HG03432 (cell line): Measurements from ENCODE around the gene ARHGDIG.

ENCODE experiments used
- ATAC-seq: cut with Tn5 transposase; IDR thresholded peaks from one replicate; pipeline ENCODE4 v1.9.1; 2021; ENCODE audit warnings: mild to moderate bottlenecking, moderate library complexity; ENCODE audit not compliant: unreplicated experiment

Gene ARHGDIG

GRCh38 chr16:293043-293775, 12.8 kb downstream of the ARHGDIG start:
- ATAC-seq = no peak

GRCh38 chr16:296276-296675, 15.9 kb downstream of the ARHGDIG start:
- no peak for ATAC-seq

DNA sequence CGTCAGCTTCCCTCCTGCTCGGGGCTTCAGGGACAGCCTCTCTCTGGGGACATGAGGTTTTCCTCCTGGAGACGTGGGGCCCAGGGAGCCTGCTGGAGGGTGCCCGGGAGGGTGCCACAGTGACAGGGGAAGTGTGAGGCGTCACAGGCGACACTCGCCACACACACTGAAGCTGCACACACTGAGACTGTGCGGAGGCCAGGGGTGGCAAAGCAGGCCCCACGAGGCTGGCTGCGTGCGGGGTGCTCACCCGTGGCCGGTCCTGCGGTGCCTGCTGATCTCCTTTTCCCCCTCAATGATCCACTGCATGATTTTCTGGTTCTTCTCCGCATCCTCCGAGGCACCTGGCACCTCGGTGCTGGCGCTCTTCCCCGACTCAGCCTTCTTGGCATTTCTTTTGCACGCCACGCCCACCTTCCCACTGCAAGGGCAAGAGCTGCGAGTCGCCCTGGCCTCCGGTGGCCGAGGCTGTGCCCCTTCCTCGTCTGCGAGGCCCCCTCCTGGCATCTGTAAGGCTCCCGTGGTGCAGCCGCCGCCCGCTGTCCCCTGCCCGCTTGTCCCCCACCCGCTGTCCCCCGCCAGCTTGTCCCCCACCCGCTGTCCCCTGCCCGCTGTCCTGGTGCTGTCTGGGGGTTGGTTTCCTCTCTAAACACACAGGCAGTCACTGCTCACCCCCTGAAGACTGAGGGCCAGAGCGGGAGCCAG, 16.6 kb downstream of the ARHGDIG start:
- ATAC-seq = no peak

- ATAC-seq = no peak
Measured at GRCh38 chr16:297832-298231, 17.4 kb downstream of the ARHGDIG start.

DNA sequence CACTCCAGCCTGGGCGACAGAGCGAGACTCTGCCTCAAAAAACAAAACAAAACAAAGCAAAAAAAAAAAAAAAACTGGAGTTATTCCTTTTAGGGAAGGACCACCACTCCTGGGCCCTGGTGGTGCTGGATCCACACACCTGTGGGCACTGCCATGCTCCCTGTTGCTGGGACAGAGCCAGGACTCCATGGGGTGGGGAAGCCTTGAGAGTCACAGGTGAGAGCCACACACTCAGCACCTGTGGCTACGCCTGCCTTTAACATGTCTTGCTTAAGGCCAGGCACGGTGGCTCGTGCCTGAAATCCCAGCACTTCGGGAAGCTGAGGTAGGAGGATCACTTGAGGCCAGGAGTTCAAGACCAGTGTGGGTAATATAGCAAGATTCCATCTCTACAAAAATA, 20.8 kb downstream of the ARHGDIG start:
- no peak for ATAC-seq

GRCh38 chr16:301950-302349, 21.6 kb downstream of the ARHGDIG start:
- ATAC-seq = no peak

- ATAC-seq = no peak
Measured at GRCh38 chr16:303760-304505, 23.5 kb downstream of the ARHGDIG start.

GRCh38 chr16:305916-306626, 25.7 kb downstream of the ARHGDIG start:
- ATAC-seq = no peak

DNA sequence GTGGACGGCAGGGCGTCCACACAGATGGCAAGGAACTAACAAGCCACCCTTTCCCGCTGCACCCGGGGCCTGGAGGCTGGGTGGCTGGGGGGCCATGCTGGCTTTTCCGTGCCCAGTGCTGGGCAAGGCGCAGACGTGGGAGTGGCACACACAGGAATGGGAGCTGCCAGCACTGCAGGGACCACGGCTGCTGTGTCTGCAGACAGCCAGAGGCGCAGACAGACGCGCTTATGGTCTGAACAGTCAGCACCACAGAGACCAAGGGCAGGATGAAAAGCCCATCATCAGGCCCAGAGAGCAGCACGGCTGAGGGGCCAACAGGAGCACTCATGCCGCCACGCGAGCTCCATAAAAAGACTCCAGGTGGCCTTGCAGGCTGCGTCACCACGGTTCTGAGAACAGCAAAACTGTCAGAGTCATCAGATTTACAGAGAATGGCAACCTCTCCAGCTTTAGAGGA, 26.6 kb downstream of the ARHGDIG start:
- ATAC-seq = no peak

DNA sequence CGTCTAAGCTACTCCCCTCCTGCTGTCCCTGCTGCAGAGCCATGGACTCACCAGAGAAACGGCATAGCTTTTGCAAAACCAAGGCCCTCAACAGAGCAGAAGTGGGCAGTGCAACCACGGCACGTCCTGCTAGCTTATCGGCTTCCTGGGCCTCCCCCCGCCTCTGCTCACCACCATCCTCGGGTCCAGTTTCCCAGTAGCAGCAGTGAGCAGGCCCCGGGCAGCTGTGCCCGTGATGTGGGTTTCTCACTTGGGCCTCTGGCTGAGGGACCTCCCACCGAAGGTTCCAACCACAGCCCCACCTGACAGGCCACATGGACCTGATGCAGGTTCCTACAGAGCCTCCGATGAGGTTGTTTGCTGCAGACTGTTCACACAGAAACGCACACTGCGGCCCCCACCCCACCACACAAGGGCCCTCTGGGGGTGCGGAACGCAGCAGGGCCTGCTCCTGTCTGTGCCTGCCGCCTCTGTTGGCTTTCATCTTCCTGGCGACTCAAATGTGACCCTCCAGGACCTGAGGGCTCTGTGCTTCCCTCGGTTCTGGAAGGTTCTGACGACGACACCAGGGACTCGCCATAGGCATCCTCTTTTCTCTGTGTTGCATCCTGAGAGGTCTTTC, 27.4 kb downstream of the ARHGDIG start:
- no peak for ATAC-seq

GRCh38 chr16:309476-309875, 29.1 kb downstream of the ARHGDIG start:
- ATAC-seq = no peak

DNA sequence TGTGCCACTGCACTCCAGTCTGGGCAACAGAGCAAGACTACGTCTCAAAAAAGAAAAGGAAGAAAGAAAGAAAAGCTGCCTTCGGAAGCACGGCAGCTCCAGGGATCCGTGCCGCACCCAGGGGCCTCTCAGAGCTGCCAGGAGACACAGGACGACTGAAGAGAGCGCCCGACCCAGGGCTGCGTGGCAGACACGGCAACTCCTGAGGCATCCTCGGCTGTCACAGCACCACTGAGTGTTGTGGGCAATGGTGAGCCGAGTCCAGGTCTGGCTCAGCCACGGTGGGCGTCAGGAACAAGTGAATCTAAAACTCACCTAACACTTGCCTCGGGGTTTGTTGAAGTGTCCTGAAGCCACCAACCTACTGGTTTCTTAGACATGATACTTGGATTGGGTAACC, 31.3 kb downstream of the ARHGDIG start:
- no peak for ATAC-seq

DNA sequence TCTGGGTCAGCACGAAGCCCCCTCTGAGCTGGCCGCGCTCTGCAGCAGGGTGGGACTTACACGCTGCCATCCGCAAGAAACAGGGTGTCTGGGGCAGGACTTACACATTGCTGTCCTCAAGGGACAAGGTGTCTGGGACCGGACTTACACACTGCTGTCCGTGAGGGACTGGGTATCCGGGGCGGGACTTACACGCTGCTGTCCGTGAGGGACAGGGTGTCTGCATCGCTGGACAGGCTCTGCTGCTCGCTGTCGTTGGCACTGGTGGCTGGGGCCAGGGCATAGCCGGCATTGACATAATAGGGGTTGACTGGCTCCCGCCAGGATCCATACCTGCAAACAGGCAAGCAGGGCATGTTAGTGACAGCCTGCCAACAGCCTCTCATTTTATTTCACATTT, 34.0 kb downstream of the ARHGDIG start:
- no peak for ATAC-seq

GRCh38 chr16:314795-315299, 34.5 kb downstream of the ARHGDIG start:
- ATAC-seq = no peak

GRCh38 chr16:316741-317464, 36.5 kb downstream of the ARHGDIG start:
- no peak for ATAC-seq

DNA sequence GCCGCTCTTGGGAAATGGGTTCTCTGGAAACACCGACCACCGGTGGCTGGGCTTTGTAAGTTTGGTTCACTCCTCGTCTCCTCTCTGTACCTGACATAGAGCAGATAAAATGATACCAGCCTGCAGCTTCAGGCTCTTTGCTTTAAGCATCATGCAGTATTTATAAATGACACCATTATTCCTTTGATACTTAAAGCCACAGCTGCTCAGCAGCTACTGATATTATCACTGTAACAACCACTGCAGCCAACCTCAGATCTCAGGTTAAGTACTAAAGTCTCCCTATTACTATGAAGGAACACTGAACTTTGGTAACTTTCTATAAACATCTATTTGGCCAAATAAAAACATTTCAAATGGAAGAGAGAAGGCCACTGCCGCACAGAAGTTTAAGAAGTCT, 37.2 kb downstream of the ARHGDIG start:
- no peak for ATAC-seq

GRCh38 chr16:318628-319027, 38.2 kb downstream of the ARHGDIG start:
- ATAC-seq = no peak

DNA sequence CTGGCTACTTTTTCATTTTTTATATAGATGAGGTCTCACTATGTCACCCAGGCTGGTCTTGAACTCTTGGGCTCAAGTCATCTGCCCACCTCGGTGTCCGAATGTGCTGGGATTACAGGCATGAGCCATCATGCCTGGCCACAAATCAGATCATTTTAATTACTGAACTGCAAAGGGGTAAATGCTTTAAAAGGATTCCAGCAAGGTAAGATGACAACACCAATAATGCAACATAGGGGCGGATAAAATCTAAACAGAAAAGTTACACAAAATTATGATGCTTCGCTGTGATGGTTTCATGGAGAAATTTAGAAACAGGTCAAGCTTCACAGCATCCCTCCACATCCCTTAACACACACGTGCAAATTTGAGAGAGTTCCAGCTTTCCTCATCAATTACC, 39.8 kb downstream of the ARHGDIG start:
- ATAC-seq = no peak

DNA sequence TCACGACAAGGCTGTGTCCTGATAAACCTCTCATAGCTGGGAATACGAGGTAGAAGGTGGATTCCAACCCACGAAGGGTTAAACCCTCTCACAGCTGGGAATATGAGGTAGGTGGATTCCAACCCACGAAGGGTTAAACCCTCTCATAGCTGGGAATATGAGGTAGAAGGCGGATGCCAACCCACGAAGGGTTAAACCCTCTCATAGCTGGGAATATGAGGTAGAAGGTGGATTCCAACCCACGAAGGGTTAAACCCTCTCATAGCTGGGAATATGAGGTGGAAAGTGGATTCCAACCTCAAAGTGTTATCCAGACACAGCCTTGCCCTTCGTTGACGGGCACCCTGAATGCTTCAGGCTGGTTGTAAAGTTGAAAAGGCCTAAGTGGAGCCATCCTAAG, 41.1 kb downstream of the ARHGDIG start:
- ATAC-seq = no peak
